Erythroblast (primary cell): Measurements from ENCODE around the gene LSM2.
"Not testable (repeated sequence)": the region's sequence is repeated elsewhere in the genome, so short reads cannot be mapped to it uniquely, and the experiment has no call there.

Experiments
- GATA1 ChIP-seq: IDR thresholded peaks from 2 replicates; pipeline ENCODE4 v1.6.1; 2011; ENCODE audit warnings: low read depth, mild to moderate bottlenecking, control low read depth, low read length, moderate library complexity
- POLR2A ChIP-seq: IDR thresholded peaks from 2 replicates; pipeline ENCODE4 v1.6.1; 2011; ENCODE audit warnings: mild to moderate bottlenecking, low read length

DNA sequence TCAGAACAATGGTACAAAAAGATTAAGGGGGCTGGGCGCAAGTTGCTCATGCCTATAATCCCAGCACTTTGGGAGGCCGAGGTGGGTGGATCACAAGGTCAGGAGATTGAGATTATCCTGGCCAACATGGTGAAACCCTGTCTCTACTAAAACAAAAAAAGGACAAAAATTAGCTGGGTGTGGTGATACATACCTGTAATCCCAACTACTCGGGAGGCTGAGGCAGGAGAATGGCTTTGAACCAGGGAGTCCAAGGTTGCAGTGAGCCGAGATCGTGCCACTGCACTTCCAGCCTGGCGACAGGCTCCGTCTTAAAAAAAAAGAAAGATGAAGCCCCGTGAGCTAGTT lies 33.0 kb upstream of the LSM2 start:
- TF ChIP-seq POLR2A = peak; percentile 6
- not testable (repeated sequence) for TF ChIP-seq GATA1
